Fibroblast of pulmonary artery (primary cell): Measurements from ENCODE around the gene ABCD1.
"Not testable (repeated sequence)": the region's sequence is repeated elsewhere in the genome, so short reads cannot be mapped to it uniquely, and the experiment has no call there.

Experiments
- DNase-seq: peaks from one replicate; pipeline ENCODE4 v3.0.0-alpha.2; 2010; ENCODE audit warnings: low read depth
- H3K4me3 ChIP-seq: replicated peaks from 2 replicates; pipeline ENCODE4 v1.5.1; 2011; ENCODE audit warnings: low read depth, mild to moderate bottlenecking, control low read depth, low read length, moderate library complexity
- CTCF ChIP-seq: IDR thresholded peaks from 2 replicates; pipeline ENCODE4 v1.5.1; 2011; ENCODE audit warnings: mild to moderate bottlenecking, control low read depth, low read length, inconsistent platforms; ENCODE audit errors: missing control alignments

Gene ABCD1

GRCh38 chrX:153697924-153698865 lies 26.5 kb upstream of the ABCD1 start:
- no peak for TF ChIP-seq CTCF
- H3K4me3 ChIP-seq, result no peak overlapping the region
- DNase-seq, result no peak

GRCh38 chrX:153699210-153699783 lies 25.4 kb upstream of the ABCD1 start:
- H3K4me3 ChIP-seq, DNase-seq: not testable (repeated sequence)

GRCh38 chrX:153699784-153700371 lies 24.8 kb upstream of the ABCD1 start:
- H3K4me3 ChIP-seq, DNase-seq: not testable (repeated sequence)

- H3K4me3 ChIP-seq, result no peak overlapping the region
- no peak for DNase-seq
- TF ChIP-seq CTCF, result no peak
These were observed 24.2 kb upstream of the ABCD1 start for GRCh38 chrX:153700376-153700945.

GRCh38 chrX:153700967-153701366 lies 23.7 kb upstream of the ABCD1 start:
- H3K4me3 ChIP-seq, result no peak overlapping the region
- TF ChIP-seq CTCF, result no peak
- DNase-seq, result no peak

GRCh38 chrX:153701706-153702105 lies 22.9 kb upstream of the ABCD1 start:
- TF ChIP-seq CTCF, result no peak
- DNase-seq, result no peak

GRCh38 chrX:153702336-153703035 lies 22.2 kb upstream of the ABCD1 start:
- DNase-seq, result no peak
- TF ChIP-seq CTCF, result no peak
- no peak overlapping the region for H3K4me3 ChIP-seq

More at GRCh38 chrX:153701706-153702105, 22.9 kb upstream of the ABCD1 start:
- H3K4me3 ChIP-seq, result no peak overlapping the region
